ENCODE data around the gene MXD3.

Gene MXD3

GRCh38 chr5:177309351-177310191 is 2.1 kb downstream of the MXD3 start:
- TF ChIP-seq CTCF (IDR thresholded peaks at IDR 0.05) = peak; percentile 91

- no peak for TF ChIP-seq CTCF (IDR thresholded peaks at IDR 0.05)
Observed at GRCh38 chr5:177308740-177309139, 3.0 kb downstream of the MXD3 start.

GRCh38 chr5:177307544-177308363 is 3.9 kb downstream of the MXD3 start:
- TF ChIP-seq CTCF (IDR thresholded peaks at IDR 0.05) = no peak

GRCh38 chr5:177306674-177307543 is 4.8 kb downstream of the MXD3 start:
- no peak for TF ChIP-seq CTCF (IDR thresholded peaks at IDR 0.05)

- TF ChIP-seq CTCF (IDR thresholded peaks at IDR 0.05) = no peak
Observed at GRCh38 chr5:177304392-177305119, 7.1 kb downstream of the MXD3 start.

- TF ChIP-seq CTCF (IDR thresholded peaks at IDR 0.05) = no peak
Observed at GRCh38 chr5:177303925-177304391, 7.7 kb downstream of the MXD3 start.
